Right atrium auricular region (tissue), 2 donors: ENCODE results near the gene WNT1. TPM values are rescaled to one million over a fixed set of nuclear protein-coding genes. Genes with fewer than 3 reads are reported as not detected.

Experiments used
- DNase-seq: peaks from one replicate; pipeline ENCODE4 v3.0.0-alpha.2; 2019; ENCODE audit warnings: low spot score
- H3K27ac ChIP-seq, 2 donors: fragments of 200-600 bp; sonication (generic); 1 replicate in 1 of 2; 2 replicates in 1 of 2; pipeline ENCODE4 v1.5.1; 2016 to 2019
- H3K27me3 ChIP-seq, 2 donors: fragments of 200-600 bp; sonication (generic); one replicate each; pipeline versions ENCODE4 v1.5.1 to v1.6.0; 2017 to 2019
- H3K36me3 ChIP-seq: fragments of 200-600 bp; sonication (generic); one replicate; pipeline ENCODE4 v1.5.1; 2016
- H3K4me1 ChIP-seq, 2 donors: fragments of 200-600 bp; sonication (generic); one replicate each; pipeline versions ENCODE4 v1.5.1 to v1.6.0; 2017 to 2019
- H3K4me3 ChIP-seq, 2 donors: fragments of 200-600 bp; sonication (generic); 1 replicate in 1 of 2; 2 replicates in 1 of 2; pipeline ENCODE4 v1.5.1; 2017 to 2019; ENCODE audit warnings: mild to moderate bottlenecking in 1 of 2, moderate library complexity in 1 of 2
- H3K9me3 ChIP-seq, 2 donors: fragments of 200-600 bp; sonication (generic); one replicate each; pipeline ENCODE4 v1.5.1; 2019
- total RNA-seq, 2 donors: library from RNA; depleted of rRNA; stranded (reverse); fragments of >200 nt; gene quantifications; one replicate each; pipeline ENCODE4 v1.1.0, GENCODE V29; 2016
- TF ChIP-seq, protein P1 (sequence below), 2 donors: fragments of 200-600 bp; sonication (generic); IDR thresholded peaks; one replicate each; pipeline ENCODE4 v1.5.1; 2019; ENCODE audit warnings: antibody characterized with exemption in 2 of 2

The WNT1 gene
- total RNA-seq, 2 donors from 2014 or later, result not detected

DNA sequence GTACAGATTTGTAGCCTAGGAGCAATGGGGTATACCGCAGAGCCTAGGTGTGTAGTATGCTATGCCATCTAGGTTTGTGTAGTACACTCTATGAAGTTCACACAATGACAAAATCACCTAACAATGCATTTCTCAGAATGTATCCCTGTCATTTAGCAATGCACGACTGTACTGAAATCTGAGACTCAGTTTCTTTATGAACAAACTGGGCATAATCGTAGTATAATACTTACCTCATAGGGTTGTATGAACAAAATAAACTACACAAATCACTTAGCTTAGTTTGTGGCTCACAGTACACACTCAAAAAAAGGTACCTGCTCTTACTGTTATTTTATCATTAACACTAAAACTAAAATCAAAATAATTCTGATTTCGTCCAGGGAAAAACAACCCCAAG lies 47.3 kb downstream of the WNT1 start:
- H3K9me3 ChIP-seq, result no peaks in the 10 kb centered on the region
- no peak for DNase-seq
- no peak overlapping the region for H3K4me3 ChIP-seq
- no peaks in the 10 kb centered on the region for H3K27me3 ChIP-seq
- no peak overlapping the region for H3K27ac ChIP-seq
- peaks cover 87% of the 10 kb centered on the region for H3K36me3 ChIP-seq
- TF ChIP-seq, protein P1, sequence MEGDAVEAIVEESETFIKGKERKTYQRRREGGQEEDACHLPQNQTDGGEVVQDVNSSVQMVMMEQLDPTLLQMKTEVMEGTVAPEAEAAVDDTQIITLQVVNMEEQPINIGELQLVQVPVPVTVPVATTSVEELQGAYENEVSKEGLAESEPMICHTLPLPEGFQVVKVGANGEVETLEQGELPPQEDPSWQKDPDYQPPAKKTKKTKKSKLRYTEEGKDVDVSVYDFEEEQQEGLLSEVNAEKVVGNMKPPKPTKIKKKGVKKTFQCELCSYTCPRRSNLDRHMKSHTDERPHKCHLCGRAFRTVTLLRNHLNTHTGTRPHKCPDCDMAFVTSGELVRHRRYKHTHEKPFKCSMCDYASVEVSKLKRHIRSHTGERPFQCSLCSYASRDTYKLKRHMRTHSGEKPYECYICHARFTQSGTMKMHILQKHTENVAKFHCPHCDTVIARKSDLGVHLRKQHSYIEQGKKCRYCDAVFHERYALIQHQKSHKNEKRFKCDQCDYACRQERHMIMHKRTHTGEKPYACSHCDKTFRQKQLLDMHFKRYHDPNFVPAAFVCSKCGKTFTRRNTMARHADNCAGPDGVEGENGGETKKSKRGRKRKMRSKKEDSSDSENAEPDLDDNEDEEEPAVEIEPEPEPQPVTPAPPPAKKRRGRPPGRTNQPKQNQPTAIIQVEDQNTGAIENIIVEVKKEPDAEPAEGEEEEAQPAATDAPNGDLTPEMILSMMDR (IDR thresholded peaks at IDR 0.05), result no peak
- no peaks in the 10 kb centered on the region for H3K4me1 ChIP-seq

GRCh38 chr12:49026101-49026500 lies 48.0 kb downstream of the WNT1 start:
- Histone ChIP-seq H3K9me3 (no peaks in the 10 kb centered on the region), H3K36me3 (peaks cover 90% of the 10 kb centered on the region)

GRCh38 chr12:49026678-49027480 lies 48.8 kb downstream of the WNT1 start:
- TF ChIP-seq, protein P1 (IDR thresholded peaks at IDR 0.05), result no peak
- H3K27ac ChIP-seq, result no peak overlapping the region
- H3K9me3 ChIP-seq, result no peaks in the 10 kb centered on the region
- DNase-seq, result no peak
- no peak overlapping the region for H3K4me3 ChIP-seq
- no peaks in the 10 kb centered on the region for H3K4me1 ChIP-seq
- H3K36me3 ChIP-seq, result peaks cover 90% of the 10 kb centered on the region
- H3K27me3 ChIP-seq, result no peaks in the 10 kb centered on the region

More at GRCh38 chr12:49026101-49026500, 48.0 kb downstream of the WNT1 start:
- H3K4me3 ChIP-seq, result no peak overlapping the region
- TF ChIP-seq, protein P1 (IDR thresholded peaks at IDR 0.05), result no peak
- no peaks in the 10 kb centered on the region for H3K4me1 ChIP-seq
- DNase-seq, result no peak
- no peak overlapping the region for H3K27ac ChIP-seq
- no peaks in the 10 kb centered on the region for H3K27me3 ChIP-seq

DNA sequence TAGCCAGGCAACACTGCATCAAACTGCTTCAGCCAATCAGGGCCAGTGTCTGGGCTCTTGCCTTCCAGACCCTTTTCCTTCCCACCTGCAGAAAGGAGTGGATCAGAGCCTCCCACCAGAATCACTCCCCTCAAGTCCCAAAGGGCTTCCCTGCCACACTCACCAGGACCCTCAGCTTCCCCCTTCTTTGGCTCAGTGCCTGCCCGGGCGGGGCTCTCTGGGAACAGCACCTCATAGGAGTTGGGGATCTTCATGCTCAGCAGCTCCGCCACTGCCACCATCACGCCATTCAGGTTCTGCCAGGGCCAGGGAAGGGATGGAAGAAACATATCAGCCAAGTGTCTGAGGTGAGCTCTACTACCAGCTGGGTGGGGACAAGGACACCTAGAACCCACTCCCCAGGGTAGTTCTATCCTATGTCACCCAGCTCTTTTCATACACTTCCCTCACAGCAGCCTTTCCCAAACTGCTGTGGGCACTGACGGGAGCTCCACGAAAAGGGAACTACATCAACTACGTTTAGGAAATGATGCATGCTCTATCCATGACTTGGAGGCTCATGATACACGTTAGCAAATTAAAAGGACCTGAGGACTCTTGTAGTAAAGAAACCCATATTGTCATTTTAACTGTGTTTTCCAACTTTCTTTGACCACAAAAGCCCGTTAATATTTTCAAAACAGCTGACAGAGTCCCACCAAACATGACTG lies 49.9 kb downstream of the WNT1 start:
- Histone ChIP-seq H3K27me3 (no peaks in the 10 kb centered on the region), H3K36me3 (peaks cover 90% of the 10 kb centered on the region), H3K27ac (no peak overlapping the region)

GRCh38 chr12:49028666-49029275 lies 50.6 kb downstream of the WNT1 start:
- Histone ChIP-seq H3K27ac (no peak overlapping the region), H3K4me1 (no peaks in the 10 kb centered on the region), H3K27me3 (no peaks in the 10 kb centered on the region), H3K36me3 (peaks cover 90% of the 10 kb centered on the region), H3K9me3 (no peaks in the 10 kb centered on the region), H3K4me3 (no peak overlapping the region)
- TF ChIP-seq, protein P1 (IDR thresholded peaks at IDR 0.05), result no peak
- no peak for DNase-seq

More for the DNA sequence above, 49.9 kb downstream of the WNT1 start:
- Histone ChIP-seq H3K4me3 (no peak overlapping the region), H3K4me1 (no peaks in the 10 kb centered on the region), H3K9me3 (no peaks in the 10 kb centered on the region)
- TF ChIP-seq, protein P1 (IDR thresholded peaks at IDR 0.05), result no peak
- no peak for DNase-seq
